HEK293T (cell line): ENCODE results near the gene ZNF813.
"Not testable (repeated sequence)": the region's sequence is repeated elsewhere in the genome, so short reads cannot be mapped to it uniquely, and the experiment has no call there.

Experiments used
- CTCF ChIA-PET: fragments of 350-600 bp; formaldehyde crosslinking; extraction: SDS; loops from one replicate; lab custom pipeline; 2021; ENCODE audit warnings: antibody characterized with exemption, inconsistent platforms; lab: Yijun Ruan, JAX
- POLR2A ChIA-PET: fragments of 350-600 bp; formaldehyde crosslinking; extraction: SDS; loops from one replicate; lab custom pipeline; 2020; ENCODE audit warnings: antibody characterized with exemption, inconsistent platforms; lab: Yijun Ruan, JAX
- DNase-seq: peaks from one replicate; pipeline ENCODE4 v3.0.0; 2012; ENCODE audit warnings: mixed read lengths; ENCODE audit errors: extremely low spot score
- ARNT ChIP-seq: fragments of 450-650 bp; IDR thresholded peaks from 2 replicates; pipeline ENCODE4 v1.6.1; 2017; ENCODE audit warnings: mild to moderate bottlenecking
- BHLHE40 ChIP-seq: fragments of 450-650 bp; IDR thresholded peaks from 2 replicates; pipeline ENCODE4 v1.6.1; 2016; ENCODE audit warnings: mild to moderate bottlenecking, moderate library complexity, borderline replicate concordance
- CTBP1 ChIP-seq: fragments of 450-650 bp; IDR thresholded peaks from 2 replicates; pipeline ENCODE4 v1.6.1; 2016; ENCODE audit warnings: borderline replicate concordance
- ELF4 ChIP-seq: fragments of 450-650 bp; IDR thresholded peaks from 2 replicates; pipeline ENCODE4 v1.6.1; 2017; ENCODE audit warnings: antibody characterized with exemption
- FOXA1 ChIP-seq: fragments of 450-650 bp; IDR thresholded peaks from 2 replicates; pipeline ENCODE4 v1.6.1; 2016; ENCODE audit warnings: mild to moderate bottlenecking
- FOXK2 ChIP-seq: fragments of 450-650 bp; IDR thresholded peaks from 2 replicates; pipeline ENCODE4 v1.6.1; 2016; ENCODE audit warnings: mild to moderate bottlenecking
- FOXM1 ChIP-seq: fragments of 450-650 bp; IDR thresholded peaks from 2 replicates; pipeline ENCODE4 v1.6.1; 2017; ENCODE audit warnings: mild to moderate bottlenecking, borderline replicate concordance
- HDGF ChIP-seq: fragments of 450-650 bp; IDR thresholded peaks from 2 replicates; pipeline ENCODE4 v1.6.1; 2017; ENCODE audit warnings: antibody characterized with exemption, borderline replicate concordance
- L3MBTL2 ChIP-seq: fragments of 450-650 bp; conservative IDR thresholded peaks from 2 replicates; pipeline ENCODE4 v1.6.1; 2016; ENCODE audit warnings: mild to moderate bottlenecking
- LEF1 ChIP-seq: fragments of 450-650 bp; IDR thresholded peaks from 2 replicates; pipeline ENCODE4 v1.6.1; 2017; ENCODE audit warnings: mild to moderate bottlenecking, borderline replicate concordance
- NFRKB ChIP-seq: fragments of 450-650 bp; IDR thresholded peaks from 2 replicates; pipeline ENCODE4 v1.6.1; 2016; ENCODE audit warnings: mild to moderate bottlenecking, moderate library complexity
- PKNOX1 ChIP-seq: fragments of 450-650 bp; IDR thresholded peaks from 2 replicates; pipeline ENCODE4 v1.6.1; 2016
- SP1 ChIP-seq: fragments of 450-650 bp; IDR thresholded peaks from 2 replicates; pipeline ENCODE4 v1.6.1; 2017
- SUZ12 ChIP-seq: fragments of 450-650 bp; IDR thresholded peaks from 2 replicates; pipeline ENCODE4 v1.6.1; 2016; ENCODE audit warnings: mild to moderate bottlenecking
- TARDBP ChIP-seq: fragments of 450-650 bp; IDR thresholded peaks from 2 replicates; pipeline ENCODE4 v1.6.1; 2016
- ZNF384 ChIP-seq: fragments of 450-650 bp; IDR thresholded peaks from 2 replicates; pipeline ENCODE4 v1.6.1; 2016

The ZNF813 gene

GRCh38 chr19:53509845-53510244 lies 42.3 kb downstream of the ZNF813 start:
- CTCF ChIA-PET = no interaction called here
- POLR2A ChIA-PET = no interaction called here
- no peak for TF ChIP-seq FOXK2
- no peak for TF ChIP-seq BHLHE40
- TF ChIP-seq ELF4 = no peak
- no peak for TF ChIP-seq PKNOX1
- TF ChIP-seq HDGF = no peak
- no peak for TF ChIP-seq SUZ12
- no peak for TF ChIP-seq TARDBP
- no peak for TF ChIP-seq LEF1
- TF ChIP-seq CTBP1 = no peak
- no peak for TF ChIP-seq L3MBTL2
- no peak for TF ChIP-seq FOXA1
- TF ChIP-seq ZNF384 = no peak
- no peak for TF ChIP-seq NFRKB
- no peak for TF ChIP-seq FOXM1
- TF ChIP-seq ARNT = no peak
- no peak for TF ChIP-seq SP1
- DNase-seq = no peak

- CTCF ChIA-PET = no interaction called here
- POLR2A ChIA-PET = no interaction called here
- TF ChIP-seq NFRKB (no peak), FOXM1 (no peak), FOXA1 (no peak), ARNT (no peak), L3MBTL2 (no peak), LEF1 (no peak), ZNF384 (no peak), ELF4 (no peak), SP1 (no peak), FOXK2 (no peak), CTBP1 (no peak), HDGF (no peak), PKNOX1 (no peak), TARDBP (no peak), BHLHE40 (no peak), SUZ12 (no peak)
- DNase-seq = no peak
These were observed 43.8 kb downstream of the ZNF813 start for GRCh38 chr19:53511357-53511756.

GRCh38 chr19:53511933-53512374 lies 44.4 kb downstream of the ZNF813 start:
- POLR2A ChIA-PET = no interaction called here
- CTCF ChIA-PET = no interaction called here
- peak; percentile 28 for DNase-seq
- TF ChIP-seq L3MBTL2 = no peak
- TF ChIP-seq NFRKB = no peak
- no peak for TF ChIP-seq CTBP1

- DNase-seq, POLR2A ChIA-PET, CTCF ChIA-PET: not testable (repeated sequence)
These were observed 47.5 kb downstream of the ZNF813 start for GRCh38 chr19:53515047-53515446.

- TF ChIP-seq HDGF = no peak
- TF ChIP-seq TARDBP = no peak
- no peak for TF ChIP-seq SUZ12
- TF ChIP-seq FOXK2 = no peak
- no peak for DNase-seq
- ChIA-PET CTCF (interaction anchor here (0.6 kb wide), 1 partner anchor 710 kb away, joined by 4 read pairs; no protein-coding TSS in a partner anchor), POLR2A (no interaction called here)
These were observed 49.7 kb downstream of the ZNF813 start for GRCh38 chr19:53517114-53517741.

GRCh38 chr19:53518121-53518520 lies 50.6 kb downstream of the ZNF813 start:
- CTCF ChIA-PET = no interaction called here
- DNase-seq = no peak
- TF ChIP-seq ARNT (no peak), LEF1 (no peak), CTBP1 (no peak), NFRKB (no peak), TARDBP (no peak), HDGF (no peak), SUZ12 (no peak), BHLHE40 (no peak), ZNF384 (no peak), FOXK2 (no peak), SP1 (no peak), PKNOX1 (no peak), FOXA1 (no peak), L3MBTL2 (no peak), ELF4 (no peak), FOXM1 (no peak)
- POLR2A ChIA-PET = no interaction called here
